GM03348 (cell line): ENCODE measurements around the gene SYN1.

Source experiments
- DNase-seq: peaks from one replicate; pipeline ENCODE4 v3.0.0; 2012; ENCODE audit warnings: low spot score

SYN1 gene

GRCh38 chrX:47595716-47596251, 23.9 kb downstream of the SYN1 start:
- no peak for DNase-seq

GRCh38 chrX:47593522-47593921, 26.1 kb downstream of the SYN1 start:
- no peak for DNase-seq

- DNase-seq, result no peak
Measured at GRCh38 chrX:47590984-47591383, 28.7 kb downstream of the SYN1 start.

- DNase-seq, result no peak
Measured at GRCh38 chrX:47587906-47588735, 31.5 kb downstream of the SYN1 start.

- DNase-seq, result no peak
Measured at GRCh38 chrX:47587091-47587891, 32.4 kb downstream of the SYN1 start.

- no peak for DNase-seq
Measured at GRCh38 chrX:47586043-47586787, 33.4 kb downstream of the SYN1 start.

- no peak for DNase-seq
Measured at GRCh38 chrX:47585273-47585672, 34.4 kb downstream of the SYN1 start.

GRCh38 chrX:47584714-47585113, 34.9 kb downstream of the SYN1 start:
- no peak for DNase-seq

GRCh38 chrX:47583240-47583861, 36.3 kb downstream of the SYN1 start:
- no peak for DNase-seq

- peak; percentile 93 for DNase-seq
Measured at GRCh38 chrX:47581731-47582647, 37.7 kb downstream of the SYN1 start, which contains the start of gene TIMP1. Gene TIMP1, plus strand, starts transcription at chrX:47582436. Its CDS starts 980 bp downstream, at chrX:47583416.

- peak; percentile 39 for DNase-seq
Measured at GRCh38 chrX:47579537-47579936, 40.1 kb downstream of the SYN1 start.

- no peak for DNase-seq
Measured at GRCh38 chrX:47578692-47579091, 41.0 kb downstream of the SYN1 start.

- no peak for DNase-seq
Measured at GRCh38 chrX:47577901-47578300, 41.8 kb downstream of the SYN1 start.

GRCh38 chrX:47577424-47577823, 42.2 kb downstream of the SYN1 start:
- no peak for DNase-seq

- no peak for DNase-seq
Measured at GRCh38 chrX:47576021-47576898, 43.4 kb downstream of the SYN1 start.

- DNase-seq, result no peak
Measured at GRCh38 chrX:47574547-47575301, 44.9 kb downstream of the SYN1 start.

GRCh38 chrX:47574076-47574546, 45.5 kb downstream of the SYN1 start:
- no peak for DNase-seq

GRCh38 chrX:47573341-47574075, 46.1 kb downstream of the SYN1 start:
- peak; percentile 61 for DNase-seq
